Ovary (tissue), 3 donors: ENCODE data around the gene MIPEP.

Experiments used
- CTCF ChIP-seq, 3 donors: fragments of 450-650 bp in 2 of 3; fragments of 200-600 bp in 1 of 3; IDR thresholded peaks; one replicate each; pipeline versions ENCODE4 v1.5.1 to v1.8.0; 2016 to 2022; ENCODE audit warnings: antibody characterized with exemption in 3 of 3, mild to moderate bottlenecking in 1 of 3
- EP300 ChIP-seq: sonication (generic); formaldehyde crosslinking; IDR thresholded peaks from one replicate; pipeline ENCODE4 v1.6.1; 2017; ENCODE audit warnings: antibody characterized with exemption
- POLR2A ChIP-seq: fragments of 450-650 bp; IDR thresholded peaks from one replicate; pipeline ENCODE4 v1.6.1; 2017; ENCODE audit warnings: antibody characterized with exemption, mild to moderate bottlenecking, moderate library complexity
- donor health status: DM: no; HTN: no; CAD: no.

GRCh38 chr13:23797276-23797903 lies 91.8 kb downstream of the MIPEP start:
- TF ChIP-seq CTCF (IDR thresholded peaks at IDR 0.05) = no peak
- no peak for TF ChIP-seq POLR2A
- TF ChIP-seq EP300 = no peak
